Endothelial cell of umbilical vein (primary cell): Measurements from ENCODE around the gene FAHD1. TPM values are rescaled to one million over a fixed set of nuclear protein-coding genes. Genes with fewer than 3 reads are reported as not detected.

Experiments used
- BruUV-seq: library from RNA; stranded (reverse); fragments of 400-500 nt; replicated peaks from 2 replicates; lab custom pipeline; 2021; lab: Mats Ljungman, UMichigan
- CTCF ChIA-PET: fragments of 300-600, 350-600 bp; sonication (Branson Sonifier 250); formaldehyde crosslinking; loops from one replicate; lab custom pipeline; 2021; ENCODE audit warnings: antibody characterized with exemption, inconsistent platforms; lab: Charles Lee
- POLR2A ChIA-PET: fragments of 300-600, 350-600 bp; sonication (Branson Sonifier 250); formaldehyde crosslinking; loops from one replicate; lab custom pipeline; 2021; ENCODE audit warnings: antibody characterized with exemption, inconsistent platforms; lab: Charles Lee
- DNase-seq: peaks from one replicate; pipeline ENCODE4 v3.0.0-alpha.2; 2011; ENCODE audit warnings: low read depth, low spot score
- FAIRE-seq: peaks from 2 replicates; lab custom pipeline; 2011; peaks lifted over from hg19 to GRCh38; lab: Jason Lieb, UNC
- H2AFZ ChIP-seq: 2 replicates; pipeline ENCODE4 v1.6.0; 2012; ENCODE audit warnings: low read depth, low read length, control low read depth, inconsistent platforms
- H3K27ac ChIP-seq: 2 replicates; pipeline ENCODE4 v1.5.1; 2011; ENCODE audit warnings: low read depth, mild to moderate bottlenecking, control low read depth, low read length, moderate library complexity; ENCODE audit not compliant: insufficient read depth
- H3K27me3 ChIP-seq, 2 experiments: 2 replicates each; pipeline versions ENCODE4 v1.6.0 to v1.6.1; 2011; ENCODE audit warnings: low read length in 2 of 2, mixed read lengths in 1 of 2; ENCODE audit not compliant: control insufficient read depth in 2 of 2, insufficient read depth in 2 of 2
- H3K36me3 ChIP-seq, 2 experiments: 2 replicates in 1 of 2; 3 replicates in 1 of 2; pipeline ENCODE4 v1.5.1; 2011; ENCODE audit warnings: low read length in 2 of 2, mild to moderate bottlenecking in 1 of 2, moderate library complexity in 1 of 2; ENCODE audit not compliant: control insufficient read depth in 2 of 2, insufficient read depth in 2 of 2; ENCODE audit errors: extremely low read depth in 1 of 2
- H3K4me1 ChIP-seq: 3 replicates; pipeline ENCODE4 v1.5.1; 2011; ENCODE audit warnings: mild to moderate bottlenecking, low read length; ENCODE audit not compliant: control insufficient read depth, insufficient read depth; ENCODE audit errors: extremely low read depth
- H3K4me2 ChIP-seq: 2 replicates; pipeline ENCODE4 v1.6.1; 2011; ENCODE audit warnings: low read length, control low read depth, mixed read lengths; ENCODE audit not compliant: insufficient read depth
- H3K4me3 ChIP-seq, 3 experiments: fragments of 200-600 bp in 1 of 3; sonication (generic), shearing (Covaris generic) in 1 of 3; replicated peaks in 1 of 3; 2 replicates each; pipeline ENCODE4 v1.5.1; 2011 to 2016; ENCODE audit warnings: control low read depth in 3 of 3, low read length in 3 of 3, mild to moderate bottlenecking in 2 of 3, inconsistent platforms in 1 of 3, low read depth in 1 of 3, moderate library complexity in 1 of 3; ENCODE audit not compliant: insufficient read depth in 1 of 3
- H3K79me2 ChIP-seq: 2 replicates; pipeline ENCODE4 v1.6.0; 2012; ENCODE audit warnings: low read length, inconsistent platforms; ENCODE audit not compliant: control insufficient read depth, insufficient read depth
- H3K9ac ChIP-seq: replicated peaks from 2 replicates; pipeline ENCODE3; 2011; ENCODE audit warnings: low read length, control low read depth; ENCODE audit not compliant: insufficient read depth; ENCODE audit errors: extremely low read depth
- H3K9me1 ChIP-seq: replicated peaks from 3 replicates; pipeline ENCODE4 v1.6.0; 2011; ENCODE audit warnings: mild to moderate bottlenecking, low read length; ENCODE audit not compliant: control insufficient read depth, insufficient read depth; ENCODE audit errors: extremely low read depth
- H3K9me3 ChIP-seq: replicated peaks from 2 replicates; pipeline ENCODE4 v1.5.1; 2012; ENCODE audit warnings: low read length, inconsistent platforms; ENCODE audit not compliant: control insufficient read depth, insufficient read depth
- H4K20me1 ChIP-seq: replicated peaks from 2 replicates; pipeline ENCODE3; 2011; ENCODE audit warnings: mild to moderate bottlenecking, low read length; ENCODE audit not compliant: control insufficient read depth, insufficient read depth; ENCODE audit errors: extremely low read depth
- CTCF ChIP-seq, 2 donors: IDR thresholded peaks; 1 replicate in 1 of 2; 2 replicates in 1 of 2; pipeline ENCODE4 v1.5.1; 2011; ENCODE audit warnings: low read length in 2 of 2, mild to moderate bottlenecking in 2 of 2, moderate library complexity in 2 of 2, control low read depth in 1 of 2, inconsistent platforms in 1 of 2, low read depth in 1 of 2; ENCODE audit not compliant: insufficient read depth in 1 of 2; ENCODE audit errors: extremely low read depth in 1 of 2
- EZH2 ChIP-seq: IDR thresholded peaks from 2 replicates; pipeline ENCODE4 v1.6.1; 2012; ENCODE audit warnings: borderline replicate concordance, low read depth, mild to moderate bottlenecking, moderate library complexity, low read length, inconsistent platforms; ENCODE audit not compliant: severe bottlenecking
- FOS ChIP-seq: IDR thresholded peaks from 2 replicates; pipeline ENCODE4 v1.6.1; 2011; ENCODE audit warnings: mild to moderate bottlenecking, low read length, moderate library complexity, borderline replicate concordance; ENCODE audit not compliant: insufficient read depth
- GATA2 ChIP-seq: IDR thresholded peaks from 2 replicates; pipeline ENCODE4 v1.7.0; 2011; ENCODE audit warnings: low read depth, mild to moderate bottlenecking, moderate library complexity, mixed read lengths, low read length; ENCODE audit not compliant: insufficient read length, insufficient read depth
- JUN ChIP-seq: IDR thresholded peaks from 2 replicates; pipeline ENCODE4 v1.6.1; 2011; ENCODE audit warnings: borderline replicate concordance, low read depth; ENCODE audit not compliant: insufficient read length, insufficient read depth
- MAX ChIP-seq: IDR thresholded peaks from 2 replicates; pipeline ENCODE4 v1.6.1; 2011; ENCODE audit not compliant: insufficient read depth, insufficient read length
- MYC ChIP-seq: IDR thresholded peaks from one replicate; pipeline ENCODE4 v1.6.1; 2011; ENCODE audit warnings: mild to moderate bottlenecking, low read depth, low read length
- POLR2A ChIP-seq: IDR thresholded peaks from 2 replicates; pipeline ENCODE4 v1.6.1; 2012; ENCODE audit warnings: low read depth, mild to moderate bottlenecking, control low read depth, low read length
- POLR2AphosphoS5 ChIP-seq: IDR thresholded peaks from 2 replicates; pipeline ENCODE4 v1.6.1; 2012; ENCODE audit warnings: low read depth, mild to moderate bottlenecking, control low read depth, low read length, moderate library complexity; ENCODE audit not compliant: insufficient read depth
- dilution Hi-C: fragments of 300-500 bp; cut with MboI; formaldehyde crosslinking; loops from one replicate; pipeline ENCODE4 v1.15.0; 2019; ENCODE audit warnings: low sequenced_read_pairs; ENCODE audit not compliant: extremely low pct_ligation_motif_present
- intact Hi-C: fragments of 100-400 bp; cut with micrococcal nuclease; formaldehyde crosslinking; loops from one replicate; pipeline ENCODE4 v1.10.0; 2022
- polyA plus RNA-seq, 4 experiments: library from polyadenylated mRNA; depleted of rRNA in 3 of 4; stranded (reverse) in 3 of 4; unstranded in 1 of 4; fragments of >200 nt; gene quantifications; 2 replicates each; pipeline versions ENCODE4 v1.2.1 to v1.2.3, GENCODE V29; 2011 to 2012; ENCODE audit warnings: missing spikeins in 1 of 4
- total RNA-seq: library from RNA; stranded (reverse); gene quantifications from 2 replicates; pipeline ENCODE4 v1.2.3, GENCODE V29; 2021

Gene FAHD1
- total and polyA plus RNA-seq, 2 donors (not counting 3 experiments of a cell fraction or from before 2014, with no cell fraction given): 44.8 to 69.2 TPM

GRCh38 chr16:1789643-1790045 lies 37.4 kb upstream of the FAHD1 start:
- DNase-seq (no peak), FAIRE-seq (no peak)
- ChIA-PET POLR2A (no interaction called here), CTCF (no interaction called here)
- H3K27ac ChIP-seq: no peak overlapping the region
- H4K20me1 ChIP-seq: no peaks in the 10 kb centered on the region
- H3K4me1 ChIP-seq: no peaks in the 10 kb centered on the region
- BruUV-seq: no TSS peak
- TF ChIP-seq POLR2A (no peak), POLR2AphosphoS5 (no peak), MYC (no peak), GATA2 (no peak), JUN (no peak), FOS (no peak), EZH2 (no peak), MAX (no peak), CTCF (IDR thresholded peaks at IDR 0.05; ENCODE audit: extremely low read depth in 1 of 2, insufficient read depth in 1 of 2, low read depth in 1 of 2, low read length in 2 of 2) (no peak)
- peaks cover 15% of the 10 kb centered on the region for H3K79me2 ChIP-seq
- H3K36me3 ChIP-seq: peaks cover 0 to 23% of the 10 kb centered on the region in 2 experiments
- dilution Hi-C loops (no loop called here), intact Hi-C loops (loop anchor here (10.0 kb wide), 1 partner anchor 485 kb away; the partner anchor contains the start of gene UBE2I)
- no peaks in the 10 kb centered on the region for H3K9me1 ChIP-seq
- H3K4me2 ChIP-seq: no peak overlapping the region
- H2AFZ ChIP-seq: no peak overlapping the region
- H3K9me3 ChIP-seq: no peaks in the 10 kb centered on the region
- no peaks in the 10 kb centered on the region for H3K27me3 ChIP-seq
- no peak overlapping the region for H3K4me3 ChIP-seq
- H3K9ac ChIP-seq: no peak overlapping the region
